Neural cell (in vitro differentiated cells): ENCODE data around the gene CDCA7L. TPM values are rescaled to one million over a fixed set of nuclear protein-coding genes. Genes with fewer than 3 reads are reported as not detected.

Experiments
- H2AFZ ChIP-seq: fragments of 200-600, 300-800 bp; sonication (generic), shearing (Covaris generic); 2 replicates; pipeline ENCODE4 v1.6.0; 2014; ENCODE audit warnings: low read depth, mild to moderate bottlenecking, antibody characterized with exemption, low read length, moderate library complexity
- H3F3A ChIP-seq: fragments of 200-600 bp; shearing (Covaris generic); 2 replicates; pipeline ENCODE4 v1.6.1; 2016; ENCODE audit warnings: mild to moderate bottlenecking, moderate library complexity, mixed read lengths, antibody characterized with exemption, low read length; ENCODE audit not compliant: insufficient read depth, poor library complexity, severe bottlenecking
- H3K27ac ChIP-seq: fragments of 200-600, 300-800 bp; sonication (generic), shearing (Covaris generic); 2 replicates; pipeline ENCODE4 v1.5.1; 2014; ENCODE audit warnings: mild to moderate bottlenecking, low read length, moderate library complexity
- H3K27me3 ChIP-seq: fragments of 300-800, 200-600 bp; sonication (generic), shearing (Covaris generic); 2 replicates; pipeline ENCODE4 v1.6.0; 2014; ENCODE audit warnings: mild to moderate bottlenecking, low read depth, low read length, moderate library complexity; ENCODE audit not compliant: insufficient read depth
- H3K36me3 ChIP-seq: fragments of 300-800, 200-600 bp; sonication (generic), shearing (Covaris generic); 2 replicates; pipeline ENCODE4 v1.5.1; 2014; ENCODE audit warnings: mild to moderate bottlenecking, antibody characterized with exemption, low read length, moderate library complexity; ENCODE audit not compliant: insufficient read depth
- H3K4me2 ChIP-seq: fragments of 300-800, 200-600 bp; sonication (generic), shearing (Covaris generic); 2 replicates; pipeline ENCODE4 v1.6.0; 2014; ENCODE audit warnings: mild to moderate bottlenecking, low read length
- H3K4me3 ChIP-seq: fragments of 300-800, 200-600 bp; sonication (generic), shearing (Covaris generic); 2 replicates; pipeline ENCODE4 v1.5.1; 2014; ENCODE audit warnings: mild to moderate bottlenecking, low read length, moderate library complexity
- H3K79me2 ChIP-seq: fragments of 200-600 bp; shearing (Covaris generic); replicated peaks from 2 replicates; pipeline ENCODE4 v1.6.0; 2014; ENCODE audit warnings: mild to moderate bottlenecking, low read length, moderate library complexity; ENCODE audit not compliant: insufficient read depth
- H3K9ac ChIP-seq: fragments of 300-800, 200-600 bp; sonication (generic), shearing (Covaris generic); 2 replicates; pipeline ENCODE4 v1.6.1; 2016; ENCODE audit warnings: mild to moderate bottlenecking, low read length, mixed read lengths
- H3K9me2 ChIP-seq: fragments of 200-600 bp; shearing (Covaris generic); 2 replicates; pipeline ENCODE4 v1.6.1; 2016; ENCODE audit warnings: mild to moderate bottlenecking, low read length, mixed read lengths; ENCODE audit not compliant: insufficient read depth
- H3K9me3 ChIP-seq: fragments of 200-600, 300-800 bp; sonication (generic), shearing (Covaris generic); 2 replicates; pipeline ENCODE4 v1.6.1; 2016; ENCODE audit warnings: mild to moderate bottlenecking, mixed run types, low read length, moderate library complexity, mixed read lengths
- H4K20me1 ChIP-seq: fragments of 200-600 bp; shearing (Covaris generic); 2 replicates; pipeline ENCODE4 v1.6.1; 2016; ENCODE audit warnings: mild to moderate bottlenecking, mixed run types; ENCODE audit not compliant: insufficient read depth
- EP300 ChIP-seq: fragments of 450-650 bp; conservative IDR thresholded peaks from 2 replicates; pipeline ENCODE4 v1.6.1; 2014; ENCODE audit warnings: antibody characterized with exemption, mild to moderate bottlenecking, moderate library complexity; ENCODE audit not compliant: poor library complexity, severe bottlenecking
- EZH2 ChIP-seq: fragments of 200-600, 300-800 bp; shearing (Covaris generic), sonication (generic); IDR thresholded peaks from 2 replicates; pipeline ENCODE4 v1.6.1; 2014; ENCODE audit warnings: antibody characterized with exemption, low read length, borderline replicate concordance, mild to moderate bottlenecking; ENCODE audit not compliant: insufficient read depth, poor library complexity, severe bottlenecking
- MXI1 ChIP-seq: fragments of 450-650 bp; conservative IDR thresholded peaks from 2 replicates; pipeline ENCODE4 v1.6.1; 2014; ENCODE audit warnings: antibody characterized with exemption, mild to moderate bottlenecking; ENCODE audit not compliant: poor library complexity, severe bottlenecking
- POLR2AphosphoS5 ChIP-seq: IDR thresholded peaks from 2 replicates; pipeline ENCODE4 v1.6.1; 2012
- RAD21 ChIP-seq: fragments of 450-650 bp; conservative IDR thresholded peaks from 2 replicates; pipeline ENCODE4 v1.6.1; 2014; ENCODE audit warnings: antibody characterized with exemption, mild to moderate bottlenecking, moderate library complexity
- SMC3 ChIP-seq: fragments of 450-650 bp; conservative IDR thresholded peaks from 2 replicates; pipeline ENCODE4 v1.6.1; 2014; ENCODE audit warnings: antibody characterized with exemption, mild to moderate bottlenecking, moderate library complexity; ENCODE audit not compliant: poor library complexity
- TAF1 ChIP-seq: IDR thresholded peaks from 2 replicates; pipeline ENCODE4 v1.6.1; 2012; ENCODE audit warnings: low read depth
- polyA plus RNA-seq: library from polyadenylated mRNA; depleted of rRNA; stranded (reverse); fragments of >200 nt; gene quantifications from 2 replicates; pipeline ENCODE4 v1.2.3, GENCODE V29; 2014
- TF ChIP-seq, protein P1 (sequence below): fragments of 450-650 bp; IDR thresholded peaks from 2 replicates; pipeline ENCODE4 v1.5.1; 2014; ENCODE audit warnings: antibody characterized with exemption, mild to moderate bottlenecking, moderate library complexity; ENCODE audit not compliant: poor library complexity, severe bottlenecking
- TF ChIP-seq, protein P2 (sequence below): IDR thresholded peaks from 2 replicates; pipeline ENCODE4 v1.6.1; 2012; ENCODE audit warnings: borderline replicate concordance

The CDCA7L gene
- polyA plus RNA-seq, 1 donor from 2014 or later = 3.4 TPM

DNA sequence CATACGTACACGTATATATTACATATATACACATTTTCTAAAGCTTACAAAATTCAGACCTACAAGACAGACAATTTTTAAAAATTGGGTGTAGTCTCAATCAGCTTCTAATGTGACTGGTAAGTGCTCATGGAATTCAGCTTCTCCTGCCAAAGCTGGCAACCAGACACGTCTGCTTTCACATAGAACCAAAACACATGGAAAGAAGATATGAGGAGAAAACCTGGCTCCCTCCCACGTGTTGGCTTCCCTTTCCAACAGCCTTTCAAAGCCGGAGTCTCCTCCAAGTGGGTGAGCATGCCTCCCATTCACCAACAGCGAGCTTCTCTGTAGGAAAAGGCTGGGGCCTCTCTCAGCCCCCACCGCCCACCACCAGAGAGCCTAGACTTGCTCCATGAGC lies 33.4 kb downstream of the CDCA7L start:
- no peak overlapping the region for H3K4me2 ChIP-seq
- H4K20me1 ChIP-seq = no peaks in the 10 kb centered on the region

GRCh38 chr7:21911341-21911875 lies 34.3 kb downstream of the CDCA7L start:
- Histone ChIP-seq H3F3A (no peaks in the 10 kb centered on the region), H3K79me2 (no peaks in the 10 kb centered on the region), H3K9ac (no peak overlapping the region), H3K36me3 (no peaks in the 10 kb centered on the region), H3K9me3 (no peaks in the 10 kb centered on the region), H3K4me2 (no peak overlapping the region), H3K27ac (no peak overlapping the region), H3K27me3 (no peaks in the 10 kb centered on the region), H3K9me2 (no peaks in the 10 kb centered on the region), H4K20me1 (no peaks in the 10 kb centered on the region), H2AFZ (no peak overlapping the region), H3K4me3 (no peak overlapping the region)
- TF ChIP-seq TAF1 = no peak
- TF ChIP-seq EP300 = no peak
- TF ChIP-seq, protein P1, sequence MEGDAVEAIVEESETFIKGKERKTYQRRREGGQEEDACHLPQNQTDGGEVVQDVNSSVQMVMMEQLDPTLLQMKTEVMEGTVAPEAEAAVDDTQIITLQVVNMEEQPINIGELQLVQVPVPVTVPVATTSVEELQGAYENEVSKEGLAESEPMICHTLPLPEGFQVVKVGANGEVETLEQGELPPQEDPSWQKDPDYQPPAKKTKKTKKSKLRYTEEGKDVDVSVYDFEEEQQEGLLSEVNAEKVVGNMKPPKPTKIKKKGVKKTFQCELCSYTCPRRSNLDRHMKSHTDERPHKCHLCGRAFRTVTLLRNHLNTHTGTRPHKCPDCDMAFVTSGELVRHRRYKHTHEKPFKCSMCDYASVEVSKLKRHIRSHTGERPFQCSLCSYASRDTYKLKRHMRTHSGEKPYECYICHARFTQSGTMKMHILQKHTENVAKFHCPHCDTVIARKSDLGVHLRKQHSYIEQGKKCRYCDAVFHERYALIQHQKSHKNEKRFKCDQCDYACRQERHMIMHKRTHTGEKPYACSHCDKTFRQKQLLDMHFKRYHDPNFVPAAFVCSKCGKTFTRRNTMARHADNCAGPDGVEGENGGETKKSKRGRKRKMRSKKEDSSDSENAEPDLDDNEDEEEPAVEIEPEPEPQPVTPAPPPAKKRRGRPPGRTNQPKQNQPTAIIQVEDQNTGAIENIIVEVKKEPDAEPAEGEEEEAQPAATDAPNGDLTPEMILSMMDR = no peak
- TF ChIP-seq RAD21 = no peak
- no peak for TF ChIP-seq SMC3
- no peak for TF ChIP-seq POLR2AphosphoS5
- no peak for TF ChIP-seq MXI1
- TF ChIP-seq EZH2 = no peak
- TF ChIP-seq, protein P2, sequence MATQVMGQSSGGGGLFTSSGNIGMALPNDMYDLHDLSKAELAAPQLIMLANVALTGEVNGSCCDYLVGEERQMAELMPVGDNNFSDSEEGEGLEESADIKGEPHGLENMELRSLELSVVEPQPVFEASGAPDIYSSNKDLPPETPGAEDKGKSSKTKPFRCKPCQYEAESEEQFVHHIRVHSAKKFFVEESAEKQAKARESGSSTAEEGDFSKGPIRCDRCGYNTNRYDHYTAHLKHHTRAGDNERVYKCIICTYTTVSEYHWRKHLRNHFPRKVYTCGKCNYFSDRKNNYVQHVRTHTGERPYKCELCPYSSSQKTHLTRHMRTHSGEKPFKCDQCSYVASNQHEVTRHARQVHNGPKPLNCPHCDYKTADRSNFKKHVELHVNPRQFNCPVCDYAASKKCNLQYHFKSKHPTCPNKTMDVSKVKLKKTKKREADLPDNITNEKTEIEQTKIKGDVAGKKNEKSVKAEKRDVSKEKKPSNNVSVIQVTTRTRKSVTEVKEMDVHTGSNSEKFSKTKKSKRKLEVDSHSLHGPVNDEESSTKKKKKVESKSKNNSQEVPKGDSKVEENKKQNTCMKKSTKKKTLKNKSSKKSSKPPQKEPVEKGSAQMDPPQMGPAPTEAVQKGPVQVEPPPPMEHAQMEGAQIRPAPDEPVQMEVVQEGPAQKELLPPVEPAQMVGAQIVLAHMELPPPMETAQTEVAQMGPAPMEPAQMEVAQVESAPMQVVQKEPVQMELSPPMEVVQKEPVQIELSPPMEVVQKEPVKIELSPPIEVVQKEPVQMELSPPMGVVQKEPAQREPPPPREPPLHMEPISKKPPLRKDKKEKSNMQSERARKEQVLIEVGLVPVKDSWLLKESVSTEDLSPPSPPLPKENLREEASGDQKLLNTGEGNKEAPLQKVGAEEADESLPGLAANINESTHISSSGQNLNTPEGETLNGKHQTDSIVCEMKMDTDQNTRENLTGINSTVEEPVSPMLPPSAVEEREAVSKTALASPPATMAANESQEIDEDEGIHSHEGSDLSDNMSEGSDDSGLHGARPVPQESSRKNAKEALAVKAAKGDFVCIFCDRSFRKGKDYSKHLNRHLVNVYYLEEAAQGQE = no peak

More for the DNA sequence above, 33.4 kb downstream of the CDCA7L start:
- Histone ChIP-seq H3K79me2 (no peaks in the 10 kb centered on the region), H3F3A (no peaks in the 10 kb centered on the region), H3K4me3 (no peak overlapping the region), H2AFZ (no peak overlapping the region), H3K9me2 (no peaks in the 10 kb centered on the region), H3K27me3 (no peaks in the 10 kb centered on the region), H3K9me3 (no peaks in the 10 kb centered on the region), H3K9ac (no peak overlapping the region), H3K36me3 (no peaks in the 10 kb centered on the region), H3K27ac (no peak overlapping the region)
- TF ChIP-seq TAF1 = no peak
- TF ChIP-seq EZH2 = no peak
- TF ChIP-seq, protein P2 = no peak
- no peak for TF ChIP-seq MXI1
- TF ChIP-seq SMC3 = no peak
